RKO (cell line): ENCODE measurements around the gene SPHK2.
"Not testable (repeated sequence)": the region's sequence is repeated elsewhere in the genome, so short reads cannot be mapped to it uniquely, and the experiment has no call there.

Experiments
- DNase-seq: peaks from one replicate; pipeline ENCODE4 v3.0.0-alpha.2; 2016; ENCODE audit warnings: low spot score

SPHK2 gene

GRCh38 chr19:48637449-48637947, 18.2 kb downstream of the SPHK2 start:
- DNase-seq, result peak; percentile 99

- peak; percentile 96 for DNase-seq
Measured at GRCh38 chr19:48637948-48638830, 18.9 kb downstream of the SPHK2 start.

- no peak for DNase-seq
Measured at GRCh38 chr19:48638831-48639381, 19.6 kb downstream of the SPHK2 start.

- DNase-seq, result peak; percentile 77
Measured at GRCh38 chr19:48639483-48640375, 20.4 kb downstream of the SPHK2 start.

- no peak for DNase-seq
Measured at GRCh38 chr19:48641850-48642249, 22.5 kb downstream of the SPHK2 start.

- DNase-seq, result no peak
Measured at GRCh38 chr19:48642862-48643261, 23.6 kb downstream of the SPHK2 start.

- no peak for DNase-seq
Measured at GRCh38 chr19:48644355-48644754, 25.0 kb downstream of the SPHK2 start.

- DNase-seq, result peak; percentile 88
Measured at GRCh38 chr19:48644839-48645619, 25.7 kb downstream of the SPHK2 start.

- DNase-seq, result no peak
Measured at GRCh38 chr19:48645620-48646000, 26.3 kb downstream of the SPHK2 start.

- peak; percentile 86 for DNase-seq
Measured at GRCh38 chr19:48646001-48646721, 26.9 kb downstream of the SPHK2 start, which contains the start of gene CA11. TSS of gene CA11 (minus strand) at chr19:48646187. CDS start at chr19:48645632, 555 bp downstream.

GRCh38 chr19:48646722-48647216, 27.5 kb downstream of the SPHK2 start:
- DNase-seq, result no peak

- no peak for DNase-seq
Measured at GRCh38 chr19:48648134-48648533, 28.8 kb downstream of the SPHK2 start.

GRCh38 chr19:48650974-48651682, 31.8 kb downstream of the SPHK2 start:
- no peak for DNase-seq

- no peak for DNase-seq
Measured at GRCh38 chr19:48651683-48652048, 32.4 kb downstream of the SPHK2 start.

GRCh38 chr19:48654299-48655059, 35.2 kb downstream of the SPHK2 start:
- no peak for DNase-seq

- DNase-seq, result peak; percentile 73
Measured at GRCh38 chr19:48656840-48657474, 37.7 kb downstream of the SPHK2 start.

GRCh38 chr19:48657828-48658227, 38.5 kb downstream of the SPHK2 start:
- DNase-seq, result not testable (repeated sequence)

- DNase-seq, result no peak
Measured at GRCh38 chr19:48658483-48658882, 39.2 kb downstream of the SPHK2 start.

- DNase-seq, result no peak
Measured at GRCh38 chr19:48659768-48660167, 40.5 kb downstream of the SPHK2 start.
